Lower leg skin (tissue), 4 donors: Measurements from ENCODE around the gene DBH. TPM values are rescaled to one million over a fixed set of nuclear protein-coding genes. Genes with fewer than 3 reads are reported as not detected.

Source experiments
- DNase-seq, 2 donors: peaks; one replicate each; pipeline ENCODE4 v3.0.0-alpha.2; 2019; ENCODE audit warnings: low spot score in 2 of 2
- H3K4me3 ChIP-seq: fragments of 200-600 bp; sonication (generic); 2 replicates; pipeline ENCODE4 v1.5.1; 2017; ENCODE audit warnings: mild to moderate bottlenecking, low read depth; ENCODE audit not compliant: poor library complexity, severe bottlenecking
- POLR2A ChIP-seq, 2 donors: fragments of 450-650 bp; IDR thresholded peaks; one replicate each; pipeline ENCODE4 v1.6.1; 2016 to 2017; ENCODE audit warnings: antibody characterized with exemption in 2 of 2, mild to moderate bottlenecking in 1 of 2, moderate library complexity in 1 of 2
- WGBS, 2 donors: methylation state at CpG; one replicate each; pipeline ENCODE4 v1.1.5; 2018; 5-methylcytosine and 5-hydroxymethylcytosine counted together
- intact Hi-C: fragments of 100-400 bp; cut with DNase I; formaldehyde crosslinking; loops from one replicate; pipeline ENCODE4 v1.15.0; 2023; ENCODE audit warnings: low total_unique reads
- total RNA-seq, 4 donors: library from RNA; depleted of rRNA; stranded (reverse); fragments of >200 nt; gene quantifications; one replicate each; pipeline ENCODE4 v1.1.0, GENCODE V29; 2016
- TF ChIP-seq, protein P1 (sequence below), 3 donors: fragments of 450-650 bp; IDR thresholded peaks; one replicate each; pipeline ENCODE4 v1.5.1; 2016; ENCODE audit warnings: antibody characterized with exemption in 3 of 3, mild to moderate bottlenecking in 3 of 3, moderate library complexity in 2 of 3

Gene DBH
- total RNA-seq, 4 donors from 2014 or later, result 0.06 TPM; not detected in 3

DNA sequence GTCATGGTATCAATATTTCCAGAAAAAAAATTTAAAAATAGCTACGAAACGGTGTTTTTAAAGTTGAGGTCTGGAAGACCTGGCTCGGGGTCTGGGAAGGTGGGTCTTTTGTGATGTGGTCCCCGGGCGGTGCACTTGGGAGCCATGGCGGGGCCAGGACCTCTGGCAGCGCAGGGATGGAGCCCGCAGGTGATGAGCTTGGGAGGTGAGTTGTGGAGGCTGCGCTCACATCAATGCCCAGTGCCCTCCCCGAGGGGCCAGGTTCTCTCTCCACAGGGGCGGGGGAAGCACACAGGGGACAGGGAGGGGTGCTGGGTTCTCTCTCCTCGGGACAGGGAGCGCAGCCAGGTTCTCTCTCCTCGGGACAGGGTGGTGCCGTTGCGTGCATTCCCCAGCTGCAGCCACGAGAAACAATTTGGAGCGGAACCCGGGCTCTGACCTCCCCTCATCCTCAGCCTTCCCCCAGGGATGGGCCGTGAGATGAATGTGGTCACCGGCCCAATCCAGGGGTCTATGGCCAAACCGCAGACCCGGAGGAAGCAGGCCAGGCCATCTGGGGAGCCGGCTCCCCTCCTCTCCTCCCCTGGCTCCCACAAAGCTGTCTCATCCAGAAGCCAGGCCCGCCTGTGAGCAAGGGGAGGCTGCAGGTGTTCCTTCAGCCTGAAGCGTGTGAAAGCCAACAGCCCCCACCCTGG, 25.8 kb downstream of the DBH start:
- intact Hi-C loops, result no loop called here
- TF ChIP-seq POLR2A (IDR thresholded peaks at IDR 0.05), result no peak
- TF ChIP-seq, protein P1, sequence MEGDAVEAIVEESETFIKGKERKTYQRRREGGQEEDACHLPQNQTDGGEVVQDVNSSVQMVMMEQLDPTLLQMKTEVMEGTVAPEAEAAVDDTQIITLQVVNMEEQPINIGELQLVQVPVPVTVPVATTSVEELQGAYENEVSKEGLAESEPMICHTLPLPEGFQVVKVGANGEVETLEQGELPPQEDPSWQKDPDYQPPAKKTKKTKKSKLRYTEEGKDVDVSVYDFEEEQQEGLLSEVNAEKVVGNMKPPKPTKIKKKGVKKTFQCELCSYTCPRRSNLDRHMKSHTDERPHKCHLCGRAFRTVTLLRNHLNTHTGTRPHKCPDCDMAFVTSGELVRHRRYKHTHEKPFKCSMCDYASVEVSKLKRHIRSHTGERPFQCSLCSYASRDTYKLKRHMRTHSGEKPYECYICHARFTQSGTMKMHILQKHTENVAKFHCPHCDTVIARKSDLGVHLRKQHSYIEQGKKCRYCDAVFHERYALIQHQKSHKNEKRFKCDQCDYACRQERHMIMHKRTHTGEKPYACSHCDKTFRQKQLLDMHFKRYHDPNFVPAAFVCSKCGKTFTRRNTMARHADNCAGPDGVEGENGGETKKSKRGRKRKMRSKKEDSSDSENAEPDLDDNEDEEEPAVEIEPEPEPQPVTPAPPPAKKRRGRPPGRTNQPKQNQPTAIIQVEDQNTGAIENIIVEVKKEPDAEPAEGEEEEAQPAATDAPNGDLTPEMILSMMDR (IDR thresholded peaks at IDR 0.05), result no peak
- 52 to 61% methylated on average over 23 to 26 of the region's 26 CpGs for WGBS, 2 donors

DNA sequence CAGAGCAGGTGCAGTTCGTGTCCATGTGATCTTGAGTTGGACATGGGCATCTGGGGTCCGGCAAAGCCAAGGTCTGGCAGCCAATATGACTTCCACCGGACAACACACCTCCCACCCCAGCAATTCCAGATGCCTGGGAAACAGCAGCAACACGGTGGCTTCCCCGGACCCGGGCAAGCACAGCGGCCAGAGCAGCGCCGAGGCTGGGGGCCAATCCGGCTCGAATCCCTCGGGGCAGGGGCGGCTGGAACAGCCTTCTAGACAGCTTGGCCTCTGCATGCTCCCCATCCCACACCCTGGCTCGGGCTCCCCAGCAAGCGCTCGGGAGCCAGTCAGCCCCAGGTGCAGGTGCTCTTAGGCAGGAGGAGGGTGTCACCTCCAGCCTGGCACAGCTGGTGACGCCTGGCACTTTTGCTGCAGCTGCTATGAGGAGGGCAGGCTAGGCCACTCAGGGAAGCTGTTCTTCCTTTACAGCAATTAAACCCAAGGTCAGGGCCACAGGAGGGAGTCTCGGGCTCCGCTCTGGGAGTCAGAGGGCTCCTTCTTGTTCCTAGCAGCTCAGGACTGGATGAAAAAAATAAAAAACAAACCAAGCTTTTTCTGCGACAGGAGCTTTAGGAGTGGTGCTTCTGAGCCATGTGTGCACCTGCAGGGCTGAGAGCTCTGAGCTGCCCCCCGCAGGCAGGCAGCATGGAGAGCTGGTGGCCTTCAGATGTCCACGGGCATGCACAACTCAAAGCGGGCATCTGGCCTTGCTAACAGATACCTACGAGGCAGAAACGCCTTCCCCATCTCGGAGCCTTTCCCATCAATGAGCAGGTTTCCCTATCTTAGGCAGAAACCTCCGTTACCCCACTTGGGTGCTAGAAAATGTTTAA, 28.2 kb downstream of the DBH start:
- TF ChIP-seq, protein P1 (IDR thresholded peaks at IDR 0.05), result no peak
- no peak for TF ChIP-seq POLR2A (IDR thresholded peaks at IDR 0.05)
- WGBS, 2 donors, result 76 to 78% methylated on average over 24 to 27 of the region's 27 CpGs
- intact Hi-C loops, result no loop called here
- no peak overlapping the region for H3K4me3 ChIP-seq
- DNase-seq, result no peak

More for the DNA sequence above, 25.8 kb downstream of the DBH start:
- no peak overlapping the region for H3K4me3 ChIP-seq
- DNase-seq, result no peak

DNA sequence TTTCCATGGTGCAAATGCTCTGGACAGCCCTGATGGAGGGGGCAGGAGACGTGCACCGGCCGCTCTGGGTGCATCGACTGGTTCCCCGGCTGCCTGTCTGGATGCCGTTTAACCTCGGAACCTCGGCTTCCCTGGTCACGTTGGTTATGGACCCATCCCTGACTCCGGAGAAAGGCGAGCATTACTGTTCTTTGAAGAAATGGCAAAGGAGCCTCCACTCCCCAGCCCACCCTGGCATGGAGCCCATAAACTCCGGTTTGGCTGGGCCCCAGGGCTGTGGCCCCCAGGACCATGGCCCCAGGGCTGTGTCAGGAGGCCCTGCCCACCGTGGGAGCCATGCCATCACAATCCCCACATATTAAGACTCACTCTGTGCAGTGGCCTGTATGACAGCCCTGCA, 28.9 kb downstream of the DBH start:
- 90 to 91% methylated on average over 13 of the region's 13 CpGs for WGBS, 2 donors
- no peak for DNase-seq
- no peak overlapping the region for H3K4me3 ChIP-seq
- intact Hi-C loops, result no loop called here
- TF ChIP-seq, protein P1 (IDR thresholded peaks at IDR 0.05), result no peak
- no peak for TF ChIP-seq POLR2A (IDR thresholded peaks at IDR 0.05)

DNA sequence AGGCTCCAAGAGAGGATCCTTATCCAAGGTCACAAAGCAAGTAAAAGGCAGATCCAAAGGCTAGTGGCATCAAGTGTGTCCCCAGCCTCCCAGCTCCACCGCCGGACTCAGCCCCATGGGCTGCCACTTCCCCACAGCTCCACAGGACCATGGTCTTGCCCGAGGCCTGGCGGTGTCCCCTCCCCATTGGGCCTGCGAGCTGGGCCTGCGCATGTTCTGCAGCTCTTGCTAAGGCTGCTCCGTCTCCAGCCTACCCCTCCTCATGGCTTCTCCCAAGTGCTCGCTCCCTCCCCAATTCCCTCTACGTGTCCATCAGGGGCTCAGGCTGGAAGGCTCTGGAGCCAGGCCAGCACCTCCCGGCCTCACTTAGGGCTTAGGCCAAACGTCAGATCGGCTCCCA, 29.4 kb downstream of the DBH start:
- intact Hi-C loops, result no loop called here
- TF ChIP-seq POLR2A (IDR thresholded peaks at IDR 0.05), result no peak
- TF ChIP-seq, protein P1 (IDR thresholded peaks at IDR 0.05), result no peak
- H3K4me3 ChIP-seq, result no peak overlapping the region
- no peak for DNase-seq
- 82 to 84% methylated on average over 12 of the region's 12 CpGs for WGBS, 2 donors

DNA sequence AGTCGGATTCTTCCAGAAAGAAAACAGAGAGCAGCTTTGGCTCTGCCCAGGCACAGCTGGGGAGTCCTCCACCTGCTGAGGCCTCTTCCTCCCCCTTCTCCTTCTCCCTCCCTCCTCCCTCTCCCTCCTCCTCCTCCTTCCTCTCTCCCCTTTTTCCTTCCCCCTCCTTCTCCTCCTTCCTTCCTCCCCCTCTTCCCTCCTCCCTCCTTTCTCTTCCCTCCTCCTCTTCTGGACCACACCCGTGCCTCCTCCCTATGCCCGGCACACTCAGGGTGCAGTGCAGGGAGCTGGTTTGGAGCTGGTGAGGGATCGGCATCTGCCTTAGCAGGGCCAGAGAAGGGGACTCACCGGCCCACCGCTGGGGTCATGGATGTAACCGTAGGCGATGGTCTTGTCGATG, 30.2 kb downstream of the DBH start:
- intact Hi-C loops, result no loop called here
- DNase-seq, result no peak
- WGBS, 2 donors, result 57 to 65% methylated on average over 9 of the region's 9 CpGs
- TF ChIP-seq POLR2A (IDR thresholded peaks at IDR 0.05), result no peak
- TF ChIP-seq, protein P1 (IDR thresholded peaks at IDR 0.05), result no peak
- H3K4me3 ChIP-seq, result no peak overlapping the region
